Thoracic aorta (tissue), 2 donors: Measurements from ENCODE around the gene ZNF408. TPM values are rescaled to one million over a fixed set of nuclear protein-coding genes. Genes with fewer than 3 reads are reported as not detected.

Experiments
- ATAC-seq: fragments of 150-250 bp; one replicate; pipeline ENCODE4 v1.8.0; 2017; ENCODE audit warnings: low read depth; ENCODE audit not compliant: insufficient number of reproducible peaks, low FRiP score
- DNase-seq: peaks from one replicate; pipeline ENCODE4 v3.0.0-alpha.2; 2020; ENCODE audit warnings: low spot score
- H3K27ac ChIP-seq, 2 donors: fragments of 200-600 bp; sonication (generic); 1 replicate in 1 of 2; 2 replicates in 1 of 2; pipeline ENCODE4 v1.5.1; 2016; ENCODE audit warnings: mild to moderate bottlenecking in 2 of 2, moderate library complexity in 2 of 2
- H3K27me3 ChIP-seq: fragments of 200-600 bp; sonication (generic); replicated peaks from 2 replicates; pipeline ENCODE4 v1.6.0; 2016; ENCODE audit warnings: mild to moderate bottlenecking; ENCODE audit not compliant: insufficient read depth
- H3K36me3 ChIP-seq: fragments of 200-600 bp; sonication (generic); one replicate; pipeline ENCODE4 v1.5.1; 2016
- H3K4me1 ChIP-seq, 2 donors: fragments of 200-600 bp; sonication (generic); 1 replicate in 1 of 2; 2 replicates in 1 of 2; pipeline versions ENCODE4 v1.5.1 to v1.6.0; 2016; ENCODE audit warnings: low read depth in 2 of 2, mild to moderate bottlenecking in 1 of 2; ENCODE audit not compliant: control insufficient read depth in 1 of 2
- H3K4me3 ChIP-seq: fragments of 200-600 bp; sonication (generic); 2 replicates; pipeline ENCODE4 v1.5.1; 2016; ENCODE audit warnings: mild to moderate bottlenecking
- H3K9me3 ChIP-seq: fragments of 200-600 bp; sonication (generic); 2 replicates; pipeline ENCODE4 v1.5.1; 2016
- total RNA-seq, 2 donors: library from RNA; depleted of rRNA; stranded (reverse); fragments of >200 nt; gene quantifications; one replicate each; pipeline versions ENCODE4 v1.1.0 to v1.2.3, GENCODE V29; 2016
- TF ChIP-seq, protein P1 (sequence below): fragments of 200-600 bp; sonication (generic); IDR thresholded peaks from one replicate; pipeline ENCODE4 v1.5.1; 2019; ENCODE audit warnings: antibody characterized with exemption

Gene ZNF408
- total RNA-seq, 2 donors from 2014 or later, result 5.9 to 11.9 TPM

DNA sequence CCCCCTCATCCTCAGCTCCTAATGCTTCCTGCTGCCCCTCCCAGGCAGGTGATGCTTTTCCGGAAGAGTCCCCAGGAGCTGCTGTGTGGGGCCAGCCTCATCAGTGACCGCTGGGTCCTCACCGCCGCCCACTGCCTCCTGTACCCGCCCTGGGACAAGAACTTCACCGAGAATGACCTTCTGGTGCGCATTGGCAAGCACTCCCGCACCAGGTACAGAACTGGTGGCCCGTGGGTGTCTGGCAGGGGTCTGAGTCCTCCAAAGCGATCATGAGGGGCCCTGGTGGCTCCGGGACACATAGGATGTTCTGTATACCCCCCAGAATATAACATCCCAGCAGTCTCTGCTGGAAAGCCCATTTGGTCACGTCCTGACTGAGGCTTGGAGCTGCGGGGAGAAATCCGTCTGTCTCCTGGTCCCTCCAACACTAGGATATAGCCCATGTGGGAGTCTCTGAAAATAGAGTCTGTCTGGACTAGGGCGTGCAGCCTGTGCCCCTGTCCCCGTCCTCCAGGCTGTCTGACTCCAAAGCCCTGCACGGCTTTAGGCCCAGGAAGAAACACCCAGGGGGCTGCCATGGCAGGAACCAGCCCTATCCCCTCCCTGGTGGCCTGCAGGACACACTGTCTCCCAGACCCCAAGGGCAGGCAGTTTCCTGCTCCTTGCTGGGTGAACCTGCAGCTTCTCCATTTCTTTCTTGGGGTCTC, 27.3 kb downstream of the ZNF408 start:
- Histone ChIP-seq H3K4me3 (no peak overlapping the region), H3K27me3 (no peaks in the 10 kb centered on the region), H3K27ac (no peak overlapping the region), H3K4me1 (no peaks in the 10 kb centered on the region), H3K9me3 (no peaks in the 10 kb centered on the region), H3K36me3 (no peaks in the 10 kb centered on the region)
- DNase-seq, result no peak
- no peak for ATAC-seq
- TF ChIP-seq, protein P1, sequence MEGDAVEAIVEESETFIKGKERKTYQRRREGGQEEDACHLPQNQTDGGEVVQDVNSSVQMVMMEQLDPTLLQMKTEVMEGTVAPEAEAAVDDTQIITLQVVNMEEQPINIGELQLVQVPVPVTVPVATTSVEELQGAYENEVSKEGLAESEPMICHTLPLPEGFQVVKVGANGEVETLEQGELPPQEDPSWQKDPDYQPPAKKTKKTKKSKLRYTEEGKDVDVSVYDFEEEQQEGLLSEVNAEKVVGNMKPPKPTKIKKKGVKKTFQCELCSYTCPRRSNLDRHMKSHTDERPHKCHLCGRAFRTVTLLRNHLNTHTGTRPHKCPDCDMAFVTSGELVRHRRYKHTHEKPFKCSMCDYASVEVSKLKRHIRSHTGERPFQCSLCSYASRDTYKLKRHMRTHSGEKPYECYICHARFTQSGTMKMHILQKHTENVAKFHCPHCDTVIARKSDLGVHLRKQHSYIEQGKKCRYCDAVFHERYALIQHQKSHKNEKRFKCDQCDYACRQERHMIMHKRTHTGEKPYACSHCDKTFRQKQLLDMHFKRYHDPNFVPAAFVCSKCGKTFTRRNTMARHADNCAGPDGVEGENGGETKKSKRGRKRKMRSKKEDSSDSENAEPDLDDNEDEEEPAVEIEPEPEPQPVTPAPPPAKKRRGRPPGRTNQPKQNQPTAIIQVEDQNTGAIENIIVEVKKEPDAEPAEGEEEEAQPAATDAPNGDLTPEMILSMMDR, result no peak

DNA sequence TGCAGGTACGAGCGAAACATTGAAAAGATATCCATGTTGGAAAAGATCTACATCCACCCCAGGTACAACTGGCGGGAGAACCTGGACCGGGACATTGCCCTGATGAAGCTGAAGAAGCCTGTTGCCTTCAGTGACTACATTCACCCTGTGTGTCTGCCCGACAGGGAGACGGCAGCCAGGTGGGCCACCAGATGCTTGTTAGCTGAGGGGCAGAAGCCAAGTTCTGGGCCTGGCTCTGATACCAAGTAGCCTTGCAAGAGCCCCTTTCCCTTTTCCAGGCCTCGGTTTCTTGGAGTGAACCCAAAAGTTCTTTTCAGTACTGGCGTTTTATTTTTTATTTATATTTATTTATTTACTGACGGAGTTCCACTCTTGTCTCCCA, 27.8 kb downstream of the ZNF408 start:
- no peaks in the 10 kb centered on the region for H3K27me3 ChIP-seq
- ATAC-seq (no peak), DNase-seq (no peak)
- H3K36me3 ChIP-seq, result no peaks in the 10 kb centered on the region
- H3K4me3 ChIP-seq, result no peak overlapping the region
- no peaks in the 10 kb centered on the region for H3K9me3 ChIP-seq
- no peaks in the 10 kb centered on the region for H3K4me1 ChIP-seq
- TF ChIP-seq, protein P1, result no peak
- H3K27ac ChIP-seq, result no peak overlapping the region

DNA sequence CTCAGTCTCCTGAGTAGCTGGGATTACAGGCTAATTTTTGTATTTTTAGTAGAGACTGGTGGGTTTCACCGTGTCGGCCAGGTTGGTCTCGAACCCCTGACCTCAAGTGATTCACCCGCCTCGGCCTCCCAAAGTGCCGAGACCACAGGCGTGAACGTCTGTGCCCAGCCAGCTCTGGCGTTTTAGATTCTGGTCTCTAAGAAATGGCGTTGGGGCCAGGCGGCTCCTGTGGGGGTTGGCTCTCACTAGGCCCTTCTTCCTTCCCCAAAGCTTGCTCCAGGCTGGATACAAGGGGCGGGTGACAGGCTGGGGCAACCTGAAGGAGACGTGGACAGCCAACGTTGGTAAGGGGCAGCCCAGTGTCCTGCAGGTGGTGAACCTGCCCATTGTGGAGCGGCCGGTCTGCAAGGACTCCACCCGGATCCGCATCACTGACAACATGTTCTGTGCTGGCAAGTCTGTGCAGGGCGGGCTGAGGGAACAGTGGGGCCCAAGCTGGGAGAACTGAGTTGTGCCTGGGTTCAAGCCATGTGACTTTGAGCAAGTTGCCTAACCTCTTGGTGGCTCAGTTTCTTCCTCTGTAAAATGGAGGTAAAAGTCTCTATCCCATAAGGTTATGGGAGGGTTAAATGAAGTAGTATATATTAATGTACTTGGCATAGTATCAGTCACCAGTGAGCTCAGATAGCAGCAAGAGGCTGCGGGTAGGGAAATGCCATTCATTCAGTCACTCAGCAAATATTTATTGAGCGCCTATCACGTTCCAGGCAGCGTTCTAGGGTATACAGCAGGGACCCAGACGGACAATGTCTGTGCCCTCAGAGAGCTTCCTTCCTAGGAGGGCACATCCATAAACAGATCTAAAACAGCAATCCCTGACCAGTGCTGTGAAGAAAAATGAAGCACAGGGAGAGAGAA, 28.5 kb downstream of the ZNF408 start:
- ATAC-seq (no peak), DNase-seq (no peak)
- Histone ChIP-seq H3K4me3 (no peak overlapping the region), H3K9me3 (no peaks in the 10 kb centered on the region), H3K36me3 (no peaks in the 10 kb centered on the region), H3K27ac (no peak overlapping the region), H3K27me3 (no peaks in the 10 kb centered on the region), H3K4me1 (no peaks in the 10 kb centered on the region)
- TF ChIP-seq, protein P1, result no peak

GRCh38 chr11:46731545-46731944, 30.7 kb downstream of the ZNF408 start:
- DNase-seq (no peak), ATAC-seq (no peak)
- no peaks in the 10 kb centered on the region for H3K27me3 ChIP-seq
- no peak overlapping the region for H3K27ac ChIP-seq
- H3K4me3 ChIP-seq, result no peak overlapping the region
- H3K36me3 ChIP-seq, result no peaks in the 10 kb centered on the region
- no peaks in the 10 kb centered on the region for H3K9me3 ChIP-seq
- TF ChIP-seq, protein P1, result no peak
- H3K4me1 ChIP-seq, result peaks cover 0 to 4% of the 10 kb centered on the region in 2 donors

DNA sequence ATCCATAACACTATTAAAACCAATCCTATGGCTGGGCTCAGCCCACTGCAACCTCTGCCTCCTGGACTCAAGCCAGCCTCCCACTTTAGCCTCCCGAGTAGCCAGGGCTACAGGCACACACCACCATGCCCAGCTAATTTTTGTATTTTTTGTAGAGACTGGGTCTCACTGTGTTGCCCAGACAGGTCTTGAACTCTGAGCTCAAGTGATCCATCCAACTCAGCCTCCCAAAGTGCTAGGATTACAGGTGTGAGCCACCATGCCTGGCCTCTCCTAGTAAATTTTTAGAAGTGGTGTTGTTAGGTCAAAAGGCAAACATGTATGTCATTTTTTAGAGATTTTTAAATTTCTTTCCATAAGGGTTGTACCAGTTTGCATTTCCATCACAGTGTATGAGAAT, 32.4 kb downstream of the ZNF408 start:
- Histone ChIP-seq H3K27ac (no peak overlapping the region), H3K9me3 (no peaks in the 10 kb centered on the region), H3K36me3 (no peaks in the 10 kb centered on the region), H3K27me3 (no peaks in the 10 kb centered on the region), H3K4me3 (no peak overlapping the region), H3K4me1 (peaks cover 3 to 9% of the 10 kb centered on the region in 2 donors)
- no peak for ATAC-seq
- DNase-seq, result no peak
- TF ChIP-seq, protein P1, result no peak
